ENCODE measurements around the gene BPGM. TPM values are rescaled to one million over a fixed set of nuclear protein-coding genes. Genes with fewer than 3 reads are reported as not detected.
A peak's percentile ranks its signal among the peaks of the same experiment; 100 is the strongest.

The BPGM gene
- total RNA-seq, 1 experiment from 2014 or later, result 14.0 TPM

GRCh38 chr7:134654104-134654775, 7.6 kb downstream of the BPGM start:
- Histone ChIP-seq H3K27me3 (replicated peaks; ENCODE audit: insufficient read depth, low read depth, low read length, poor library complexity) (no peaks in the 10 kb centered on the region), H3K4me3 (ENCODE audit: low read depth, low read length, poor library complexity, severe bottlenecking) (no peak overlapping the region), H3K9me3 (ENCODE audit: low read depth, low read length, poor library complexity, severe bottlenecking) (no peaks in the 10 kb centered on the region), H3K27ac (ENCODE audit: low read depth, low read length, poor library complexity, severe bottlenecking) (no peak overlapping the region), H3K36me3 (ENCODE audit: insufficient read depth, low read length, poor library complexity, severe bottlenecking) (no peaks in the 10 kb centered on the region), H3K4me1 (ENCODE audit: insufficient read depth, low read length, poor library complexity, severe bottlenecking) (peaks cover 6% of the 10 kb centered on the region)
- no TSS peak for BruUV-seq (replicated peaks)
- peak; percentile 65 for DNase-seq (ENCODE audit: low spot score)
- ChIA-PET POLR2A (ENCODE audit: low non-redundant PET) (no interaction called here), CTCF (no interaction called here)
- intact Hi-C loops (cut with micrococcal nuclease; ENCODE audit: unreplicated experiment), result no loop called here
- TF ChIP-seq EZH2 (IDR thresholded peaks at IDR 0.05; ENCODE audit: borderline replicate concordance, low read depth, low read length, poor library complexity, severe bottlenecking) (no peak), CTCF (conservative IDR thresholded peaks at IDR 0.05; ENCODE audit: low read depth, low read length) (no peak)

GRCh38 chr7:134657526-134657925, 10.9 kb downstream of the BPGM start:
- POLR2A ChIA-PET (ENCODE audit: low non-redundant PET), result no interaction called here

GRCh38 chr7:134660242-134660785, 13.7 kb downstream of the BPGM start:
- Histone ChIP-seq H3K4me3 (ENCODE audit: low read depth, low read length, poor library complexity, severe bottlenecking) (no peak overlapping the region), H3K27ac (ENCODE audit: low read depth, low read length, poor library complexity, severe bottlenecking) (no peak overlapping the region), H3K36me3 (ENCODE audit: insufficient read depth, low read length, poor library complexity, severe bottlenecking) (no peaks in the 10 kb centered on the region), H3K4me1 (ENCODE audit: insufficient read depth, low read length, poor library complexity, severe bottlenecking) (no peaks in the 10 kb centered on the region), H3K9me3 (ENCODE audit: low read depth, low read length, poor library complexity, severe bottlenecking) (no peaks in the 10 kb centered on the region), H3K27me3 (replicated peaks; ENCODE audit: insufficient read depth, low read depth, low read length, poor library complexity) (no peaks in the 10 kb centered on the region)
- ChIA-PET CTCF (no interaction called here), POLR2A (ENCODE audit: low non-redundant PET) (no interaction called here)
- no TSS peak for BruUV-seq (replicated peaks)
- TF ChIP-seq EZH2 (IDR thresholded peaks at IDR 0.05; ENCODE audit: borderline replicate concordance, low read depth, low read length, poor library complexity, severe bottlenecking) (no peak), CTCF (conservative IDR thresholded peaks at IDR 0.05; ENCODE audit: low read depth, low read length) (no peak)
- no peak for DNase-seq (ENCODE audit: low spot score)
- intact Hi-C loops (cut with micrococcal nuclease; ENCODE audit: unreplicated experiment), result no loop called here

More at GRCh38 chr7:134657526-134657925, 10.9 kb downstream of the BPGM start:
- CTCF ChIA-PET, result no interaction called here
- TF ChIP-seq CTCF (conservative IDR thresholded peaks at IDR 0.05; ENCODE audit: low read depth, low read length) (no peak), EZH2 (IDR thresholded peaks at IDR 0.05; ENCODE audit: borderline replicate concordance, low read depth, low read length, poor library complexity, severe bottlenecking) (no peak)
- Histone ChIP-seq H3K4me1 (ENCODE audit: insufficient read depth, low read length, poor library complexity, severe bottlenecking) (peaks cover 6% of the 10 kb centered on the region), H3K9me3 (ENCODE audit: low read depth, low read length, poor library complexity, severe bottlenecking) (no peaks in the 10 kb centered on the region), H3K4me3 (ENCODE audit: low read depth, low read length, poor library complexity, severe bottlenecking) (no peak overlapping the region), H3K27ac (ENCODE audit: low read depth, low read length, poor library complexity, severe bottlenecking) (no peak overlapping the region), H3K36me3 (ENCODE audit: insufficient read depth, low read length, poor library complexity, severe bottlenecking) (no peaks in the 10 kb centered on the region), H3K27me3 (replicated peaks; ENCODE audit: insufficient read depth, low read depth, low read length, poor library complexity) (no peaks in the 10 kb centered on the region)
- intact Hi-C loops (cut with micrococcal nuclease; ENCODE audit: unreplicated experiment), result no loop called here
- no peak for DNase-seq (ENCODE audit: low spot score)
- BruUV-seq (replicated peaks), result no TSS peak
